ENCODE measurements around the gene NOP16.
A peak's percentile ranks its signal among the peaks of the same experiment; 100 is the strongest.

Gene NOP16

GRCh38 chr5:176386491-176386890 is 1.9 kb downstream of the NOP16 start:
- H3K4me3 ChIP-seq (ENCODE audit: low read depth, low read length) = peak overlapping the region; percentile 96; the same call in 1 of the 2 replicates
- DNase-seq (ENCODE audit: low read depth) = no peak
- TF ChIP-seq CTCF (IDR thresholded peaks at IDR 0.05; ENCODE audit: low read depth, low read length, missing control alignments) = no peak

GRCh38 chr5:176384991-176385390 is 3.4 kb downstream of the NOP16 start:
- TF ChIP-seq CTCF (IDR thresholded peaks at IDR 0.05; ENCODE audit: low read depth, low read length, missing control alignments) = no peak
- DNase-seq (ENCODE audit: low read depth) = no peak
- no peak overlapping the region for H3K4me3 ChIP-seq (ENCODE audit: low read depth, low read length)

GRCh38 chr5:176384366-176384930 is 4.0 kb downstream of the NOP16 start:
- no peak overlapping the region for H3K4me3 ChIP-seq (ENCODE audit: low read depth, low read length)
- DNase-seq (ENCODE audit: low read depth) = no peak
- no peak for TF ChIP-seq CTCF (IDR thresholded peaks at IDR 0.05; ENCODE audit: low read depth, low read length, missing control alignments)

- no peak for DNase-seq (ENCODE audit: low read depth)
- no peak for TF ChIP-seq CTCF (IDR thresholded peaks at IDR 0.05; ENCODE audit: low read depth, low read length, missing control alignments)
- H3K4me3 ChIP-seq (ENCODE audit: low read depth, low read length) = no peak overlapping the region
Measured at GRCh38 chr5:176383961-176384360, 4.4 kb downstream of the NOP16 start.

- no peak for TF ChIP-seq CTCF (IDR thresholded peaks at IDR 0.05; ENCODE audit: low read depth, low read length, missing control alignments)
- H3K4me3 ChIP-seq (ENCODE audit: low read depth, low read length) = no peak overlapping the region
- DNase-seq (ENCODE audit: low read depth) = no peak
Measured at GRCh38 chr5:176383248-176383905, 5.0 kb downstream of the NOP16 start.

GRCh38 chr5:176382721-176383120 is 5.7 kb downstream of the NOP16 start:
- DNase-seq (ENCODE audit: low read depth) = no peak
- no peak for TF ChIP-seq CTCF (IDR thresholded peaks at IDR 0.05; ENCODE audit: low read depth, low read length, missing control alignments)
- no peak overlapping the region for H3K4me3 ChIP-seq (ENCODE audit: low read depth, low read length)

GRCh38 chr5:176381979-176382378 is 6.4 kb downstream of the NOP16 start:
- TF ChIP-seq CTCF (IDR thresholded peaks at IDR 0.05; ENCODE audit: low read depth, low read length, missing control alignments) = no peak
- DNase-seq (ENCODE audit: low read depth) = no peak

More at GRCh38 chr5:176381979-176382378, 6.4 kb downstream of the NOP16 start:
- H3K4me3 ChIP-seq (ENCODE audit: low read depth, low read length) = no peak overlapping the region
